ENCODE data around the gene CPXM2. TPM values are rescaled to one million over a fixed set of nuclear protein-coding genes. Genes with fewer than 3 reads are reported as not detected.

The CPXM2 gene
- total RNA-seq, 1 donor from 2014 or later: 15.0 TPM

DNA sequence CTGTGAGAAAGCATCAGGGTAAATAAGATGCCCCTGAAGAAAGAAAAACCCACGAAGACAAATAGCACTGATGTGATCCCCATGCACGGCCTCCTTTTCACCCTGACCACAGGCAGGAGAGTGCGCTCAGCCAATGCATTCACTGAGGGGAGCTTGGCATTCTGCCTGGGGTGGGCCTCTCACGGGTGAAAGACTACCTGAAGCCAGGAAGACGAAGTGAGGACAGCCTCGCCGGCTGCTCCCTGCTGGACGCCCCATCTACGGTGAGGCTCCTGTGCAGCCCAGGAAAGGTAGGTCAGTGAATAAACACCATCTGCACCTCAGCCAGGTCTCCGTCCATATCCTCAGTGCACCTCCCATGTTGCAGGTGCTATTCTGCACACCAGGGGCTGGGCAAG is 32.0 kb downstream of the CPXM2 start:
- Mint-ChIP-seq H3K36me3 (peaks cover 8% of the 10 kb centered on the region), H3K9me3 (no peaks in the 10 kb centered on the region), H3K27ac (no peak overlapping the region), H3K4me3 (no peak overlapping the region), H3K27me3 (peaks cover 6% of the 10 kb centered on the region), H3K4me1 (ENCODE audit: unreplicated experiment) (no peaks in the 10 kb centered on the region)
- TF ChIP-seq, protein P1, sequence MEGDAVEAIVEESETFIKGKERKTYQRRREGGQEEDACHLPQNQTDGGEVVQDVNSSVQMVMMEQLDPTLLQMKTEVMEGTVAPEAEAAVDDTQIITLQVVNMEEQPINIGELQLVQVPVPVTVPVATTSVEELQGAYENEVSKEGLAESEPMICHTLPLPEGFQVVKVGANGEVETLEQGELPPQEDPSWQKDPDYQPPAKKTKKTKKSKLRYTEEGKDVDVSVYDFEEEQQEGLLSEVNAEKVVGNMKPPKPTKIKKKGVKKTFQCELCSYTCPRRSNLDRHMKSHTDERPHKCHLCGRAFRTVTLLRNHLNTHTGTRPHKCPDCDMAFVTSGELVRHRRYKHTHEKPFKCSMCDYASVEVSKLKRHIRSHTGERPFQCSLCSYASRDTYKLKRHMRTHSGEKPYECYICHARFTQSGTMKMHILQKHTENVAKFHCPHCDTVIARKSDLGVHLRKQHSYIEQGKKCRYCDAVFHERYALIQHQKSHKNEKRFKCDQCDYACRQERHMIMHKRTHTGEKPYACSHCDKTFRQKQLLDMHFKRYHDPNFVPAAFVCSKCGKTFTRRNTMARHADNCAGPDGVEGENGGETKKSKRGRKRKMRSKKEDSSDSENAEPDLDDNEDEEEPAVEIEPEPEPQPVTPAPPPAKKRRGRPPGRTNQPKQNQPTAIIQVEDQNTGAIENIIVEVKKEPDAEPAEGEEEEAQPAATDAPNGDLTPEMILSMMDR (conservative IDR thresholded peaks at IDR 0.05): no peak
- no peak for DNase-seq (ENCODE audit: extremely low spot score, unreplicated experiment)

DNA sequence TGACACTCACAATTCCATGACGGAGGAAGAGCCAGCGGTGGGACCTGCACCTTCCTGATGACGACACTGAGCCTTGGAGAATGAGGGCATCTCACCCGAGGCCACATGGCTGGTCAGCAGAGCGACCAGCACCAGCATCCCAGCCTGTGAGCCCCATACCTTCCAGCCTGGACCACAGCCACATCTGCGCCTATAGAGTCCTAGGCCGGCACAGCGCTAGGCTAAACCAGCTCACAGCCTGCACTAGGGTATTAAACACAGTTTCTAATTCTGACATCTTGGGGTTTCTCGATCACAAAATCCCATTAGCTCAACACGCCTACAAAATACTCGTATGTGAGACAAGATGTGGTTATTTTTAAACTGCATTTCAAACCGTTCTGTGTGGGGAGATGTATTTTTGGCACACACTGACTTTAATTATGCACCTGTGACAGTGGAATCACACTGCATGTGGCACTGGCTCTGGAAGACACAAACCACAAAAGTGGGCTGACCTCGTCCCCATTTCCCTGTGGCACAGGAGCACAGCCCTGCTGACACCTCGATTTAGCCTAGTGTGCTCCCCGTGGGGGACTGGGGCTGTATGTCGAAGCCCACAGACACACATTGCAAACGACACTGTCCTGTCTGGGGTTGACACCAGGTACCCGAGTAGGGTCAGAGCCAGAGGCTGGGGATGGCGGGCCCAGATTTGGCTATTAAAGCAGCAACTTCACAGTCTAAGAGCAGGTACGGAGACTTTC is 32.5 kb downstream of the CPXM2 start:
- no peak for DNase-seq (ENCODE audit: extremely low spot score, unreplicated experiment)
- Mint-ChIP-seq H3K4me1 (ENCODE audit: unreplicated experiment) (no peaks in the 10 kb centered on the region), H3K27me3 (peaks cover 6% of the 10 kb centered on the region), H3K9me3 (no peaks in the 10 kb centered on the region), H3K27ac (no peak overlapping the region), H3K36me3 (peaks cover 8% of the 10 kb centered on the region), H3K4me3 (no peak overlapping the region)
- TF ChIP-seq, protein P1 (conservative IDR thresholded peaks at IDR 0.05): no peak

DNA sequence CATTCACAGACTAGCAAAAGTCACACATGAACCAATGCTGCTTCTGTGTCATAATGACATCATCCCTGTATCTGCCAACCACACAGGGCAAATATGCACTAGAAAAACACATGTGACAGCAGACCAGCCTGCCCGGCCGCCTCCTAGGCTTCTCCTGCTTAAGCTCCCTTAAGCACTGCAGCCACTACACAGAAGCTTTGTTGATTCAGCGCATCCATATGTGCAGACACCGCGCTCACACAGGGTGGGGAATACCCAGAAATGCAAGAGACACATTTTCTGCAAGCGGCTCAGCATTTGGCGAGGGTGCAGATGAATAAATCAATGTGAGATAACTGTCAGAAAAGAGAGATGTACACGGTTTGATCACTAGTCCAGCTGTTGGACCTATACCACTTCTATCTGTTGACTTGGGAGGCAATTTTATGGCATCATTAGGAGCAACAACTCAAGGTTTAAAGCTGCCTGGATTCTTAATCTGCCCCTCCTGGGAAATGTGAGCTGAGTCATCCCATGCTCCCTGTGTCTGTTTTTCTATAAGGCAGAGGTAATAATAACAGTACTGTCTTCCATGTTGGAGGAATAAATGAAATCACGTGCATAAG is 33.4 kb downstream of the CPXM2 start:
- H3K27ac Mint-ChIP-seq: no peak overlapping the region
- TF ChIP-seq, protein P1 (conservative IDR thresholded peaks at IDR 0.05): no peak
- H3K4me3 Mint-ChIP-seq: no peak overlapping the region
- DNase-seq (ENCODE audit: extremely low spot score, unreplicated experiment): no peak
- H3K9me3 Mint-ChIP-seq: no peaks in the 10 kb centered on the region
- no peaks in the 10 kb centered on the region for H3K4me1 Mint-ChIP-seq (ENCODE audit: unreplicated experiment)
- peaks cover 6% of the 10 kb centered on the region for H3K27me3 Mint-ChIP-seq
- H3K36me3 Mint-ChIP-seq: peaks cover 8% of the 10 kb centered on the region

DNA sequence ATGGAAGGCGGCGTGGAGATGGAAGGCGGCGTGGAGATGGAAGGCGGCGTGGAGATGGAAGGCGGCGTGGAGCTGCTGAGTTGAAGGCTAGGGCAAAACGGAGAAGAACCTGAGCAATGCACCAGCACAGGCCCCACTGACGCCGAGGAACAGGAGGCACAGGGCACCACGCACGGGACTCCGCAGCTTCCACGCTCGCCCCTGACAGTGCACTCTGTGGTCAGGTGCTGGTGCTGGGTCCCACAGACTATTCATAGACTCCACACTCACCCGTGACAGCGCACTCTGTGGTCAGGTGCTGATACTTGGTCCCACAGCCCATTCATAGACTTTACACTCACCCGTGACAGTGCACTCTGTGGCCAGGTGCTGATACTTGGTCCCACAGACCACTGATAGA is 34.0 kb downstream of the CPXM2 start:
- Mint-ChIP-seq H3K4me1 (ENCODE audit: unreplicated experiment) (no peaks in the 10 kb centered on the region), H3K27me3 (peaks cover 8% of the 10 kb centered on the region), H3K9me3 (no peaks in the 10 kb centered on the region), H3K36me3 (peaks cover 8% of the 10 kb centered on the region), H3K4me3 (no peak overlapping the region), H3K27ac (no peak overlapping the region)
- TF ChIP-seq, protein P1 (conservative IDR thresholded peaks at IDR 0.05): no peak
- DNase-seq (ENCODE audit: extremely low spot score, unreplicated experiment): no peak

DNA sequence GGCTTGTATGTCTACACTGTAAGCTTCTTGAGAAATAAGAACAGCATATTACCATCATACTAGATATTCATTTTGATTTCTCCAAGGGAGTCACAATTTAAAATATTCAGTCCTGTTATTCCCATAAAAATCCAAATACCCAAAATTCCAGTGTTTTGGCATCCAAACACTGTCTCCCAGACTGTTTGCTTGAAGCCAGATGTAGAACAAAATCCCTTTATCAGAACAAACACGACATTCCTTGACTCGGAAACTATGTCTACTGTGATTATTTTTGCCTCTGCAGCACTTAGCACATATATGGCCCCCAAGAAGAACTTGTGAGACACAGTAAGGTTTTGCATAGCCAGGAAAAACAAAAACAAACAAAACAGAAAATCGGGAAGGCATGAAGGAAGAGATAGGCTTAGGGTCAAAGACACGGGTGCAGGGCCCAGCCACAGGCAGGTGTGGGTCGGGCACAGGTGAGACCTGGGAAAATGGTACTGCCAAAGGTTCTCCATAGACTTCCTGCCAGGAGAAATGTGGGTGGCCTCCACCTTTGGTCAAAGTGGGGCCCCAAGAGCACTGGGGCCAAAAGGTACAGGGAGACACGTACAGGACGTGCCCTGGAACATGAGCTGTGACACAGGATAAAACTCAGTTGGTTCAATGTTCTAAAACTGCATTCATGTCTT is 36.5 kb downstream of the CPXM2 start:
- H3K9me3 Mint-ChIP-seq: no peaks in the 10 kb centered on the region
- H3K4me3 Mint-ChIP-seq: no peak overlapping the region
- peaks cover 3% of the 10 kb centered on the region for H3K27me3 Mint-ChIP-seq
- no peak overlapping the region for H3K27ac Mint-ChIP-seq
- TF ChIP-seq, protein P1 (conservative IDR thresholded peaks at IDR 0.05): no peak
- H3K4me1 Mint-ChIP-seq (ENCODE audit: unreplicated experiment): no peaks in the 10 kb centered on the region
- no peaks in the 10 kb centered on the region for H3K36me3 Mint-ChIP-seq
- no peak for DNase-seq (ENCODE audit: extremely low spot score, unreplicated experiment)
